IMR-90 (cell line): ENCODE results near the gene DHRSX. TPM values are rescaled to one million over a fixed set of nuclear protein-coding genes. Genes with fewer than 3 reads are reported as not detected.

Source experiments
- ATAC-seq: fragments of 200-7000 bp; cut with Tn5 transposase; 2 replicates; pipeline ENCODE4 v1.9.1; 2020; ENCODE audit warnings: low read depth, mild to moderate bottlenecking, moderate library complexity
- BruUV-seq: library from RNA; stranded (reverse); fragments of 400-500 nt; replicated peaks from 2 replicates; lab custom pipeline; 2021; lab: Mats Ljungman, UMichigan
- CTCF ChIA-PET: fragments of 300-600 bp; formaldehyde crosslinking; extraction: SDS; loops from one replicate; lab custom pipeline; 2021; ENCODE audit warnings: antibody characterized with exemption; lab: Yijun Ruan, JAX
- POLR2A ChIA-PET: fragments of 300-600 bp; sonication (Branson Sonifier 250); formaldehyde crosslinking; loops from one replicate; lab custom pipeline; 2022; ENCODE audit warnings: antibody characterized with exemption; ENCODE audit not compliant: unreplicated experiment; lab: Charles Lee
- DNase-seq: peaks from one replicate; pipeline ENCODE4 v3.0.0; 2013
- H2AFZ ChIP-seq: replicated peaks from 2 replicates; pipeline ENCODE3; 2013; ENCODE audit warnings: low read length, mild to moderate bottlenecking; ENCODE audit not compliant: poor library complexity
- H2AK5ac ChIP-seq: 2 replicates; pipeline ENCODE4 v1.6.1; 2013; ENCODE audit warnings: low read depth, low read length, inconsistent platforms
- H2AK9ac ChIP-seq: replicated peaks from 2 replicates; pipeline ENCODE3; 2013; ENCODE audit warnings: mild to moderate bottlenecking, low read depth, low read length, moderate library complexity; ENCODE audit not compliant: poor library complexity
- H2BK120ac ChIP-seq: 2 replicates; pipeline ENCODE4 v1.6.1; 2013; ENCODE audit warnings: low read depth, low read length, inconsistent platforms
- H2BK15ac ChIP-seq: 3 replicates; pipeline ENCODE4 v1.6.1; 2013; ENCODE audit warnings: low read depth, low read length, inconsistent platforms
- H2BK20ac ChIP-seq: 2 replicates; pipeline ENCODE4 v1.6.1; 2013; ENCODE audit warnings: low read depth, mild to moderate bottlenecking, inconsistent platforms, low read length, moderate library complexity
- H2BK5ac ChIP-seq: 2 replicates; pipeline ENCODE4 v1.6.1; 2013; ENCODE audit warnings: mild to moderate bottlenecking, low read depth, low read length, inconsistent platforms; ENCODE audit not compliant: poor library complexity, severe bottlenecking
- H3K14ac ChIP-seq: replicated peaks from 2 replicates; pipeline ENCODE4 v1.6.1; 2013; ENCODE audit warnings: low read depth, low read length, inconsistent platforms
- H3K18ac ChIP-seq: 2 replicates; pipeline ENCODE4 v1.6.1; 2013; ENCODE audit warnings: low read depth, low read length, control low read depth
- H3K23ac ChIP-seq: 2 replicates; pipeline ENCODE4 v1.6.1; 2013; ENCODE audit warnings: low read depth, low read length, inconsistent platforms
- H3K27ac ChIP-seq: 2 replicates; pipeline ENCODE4 v1.5.1; 2013; ENCODE audit warnings: mild to moderate bottlenecking, control low read depth, low read length; ENCODE audit not compliant: insufficient read depth
- H3K27me3 ChIP-seq: 2 replicates; pipeline ENCODE4 v1.6.1; 2013; ENCODE audit warnings: low read length; ENCODE audit not compliant: control insufficient read depth, insufficient read depth
- H3K36me3 ChIP-seq: 2 replicates; pipeline ENCODE4 v1.6.1; 2013; ENCODE audit warnings: low read length, mixed read lengths; ENCODE audit not compliant: control insufficient read depth, insufficient read depth
- H3K4ac ChIP-seq: 2 replicates; pipeline ENCODE4 v1.6.1; 2013; ENCODE audit warnings: low read depth, low read length, inconsistent platforms
- H3K4me1 ChIP-seq: 2 replicates; pipeline ENCODE4 v1.6.1; 2013; ENCODE audit warnings: low read length, mixed read lengths; ENCODE audit not compliant: control insufficient read depth, insufficient read depth
- H3K4me2 ChIP-seq: 2 replicates; pipeline ENCODE4 v1.6.1; 2013; ENCODE audit warnings: low read depth, mild to moderate bottlenecking, control low read depth, low read length, moderate library complexity
- H3K4me3 ChIP-seq: 2 replicates; pipeline ENCODE4 v1.5.1; 2013; ENCODE audit warnings: low read depth, mild to moderate bottlenecking, control low read depth, low read length, moderate library complexity; ENCODE audit not compliant: insufficient read depth
- H3K56ac ChIP-seq: 2 replicates; pipeline ENCODE4 v1.6.1; 2013; ENCODE audit warnings: low read length, inconsistent platforms; ENCODE audit not compliant: insufficient read depth; ENCODE audit errors: extremely low read depth
- H3K79me1 ChIP-seq, 2 experiments: 2 replicates each; pipeline ENCODE4 v1.6.1; 2013; ENCODE audit warnings: low read length in 2 of 2, inconsistent platforms in 1 of 2, low read depth in 1 of 2
- H3K9ac ChIP-seq: 2 replicates; pipeline ENCODE4 v1.6.1; 2013; ENCODE audit warnings: low read depth, low read length, control low read depth
- H3K9me1 ChIP-seq: 2 replicates; pipeline ENCODE4 v1.6.1; 2013; ENCODE audit warnings: low read length, inconsistent platforms; ENCODE audit not compliant: insufficient read depth
- H3K9me3 ChIP-seq: 2 replicates; pipeline ENCODE4 v1.6.1; 2013; ENCODE audit warnings: low read length; ENCODE audit not compliant: control insufficient read depth, insufficient read depth
- H4K20me1 ChIP-seq: 2 replicates; pipeline ENCODE4 v1.6.1; 2013; ENCODE audit warnings: low read length, inconsistent platforms; ENCODE audit not compliant: insufficient read depth
- H4K5ac ChIP-seq: 2 replicates; pipeline ENCODE4 v1.6.1; 2013; ENCODE audit warnings: mild to moderate bottlenecking, low read depth, low read length, control low read depth
- H4K8ac ChIP-seq, 2 experiments: 2 replicates each; pipeline ENCODE4 v1.6.1; 2013; ENCODE audit warnings: low read depth in 2 of 2, low read length in 2 of 2, control low read depth in 1 of 2, inconsistent platforms in 1 of 2
- H4K91ac ChIP-seq: 2 replicates; pipeline ENCODE4 v1.6.1; 2013; ENCODE audit warnings: low read depth, low read length, inconsistent platforms; ENCODE audit not compliant: insufficient read depth
- BHLHE40 ChIP-seq: fragments of 150-350 bp; IDR thresholded peaks from 2 replicates; pipeline ENCODE4 v1.6.1; 2016; ENCODE audit warnings: mild to moderate bottlenecking, low read depth, low read length
- CEBPB ChIP-seq: IDR thresholded peaks from 2 replicates; pipeline ENCODE4 v1.6.1; 2012; ENCODE audit warnings: low read depth, low read length, improper control_type of control experiment
- CHD1 ChIP-seq: IDR thresholded peaks from 2 replicates; pipeline ENCODE4 v1.6.1; 2012; ENCODE audit warnings: low read depth, low read length, improper control_type of control experiment
- FOS ChIP-seq: fragments of 150-350 bp; IDR thresholded peaks from 2 replicates; pipeline ENCODE4 v1.6.1; 2016; ENCODE audit warnings: low read depth, low read length
- MAFK ChIP-seq: IDR thresholded peaks from 2 replicates; pipeline ENCODE4 v1.6.1; 2012; ENCODE audit warnings: low read depth, low read length, improper control_type of control experiment
- MAZ ChIP-seq: IDR thresholded peaks from 2 replicates; pipeline ENCODE4 v1.6.1; 2012; ENCODE audit warnings: low read depth, mild to moderate bottlenecking, low read length, improper control_type of control experiment, moderate library complexity, borderline replicate concordance
- MXI1 ChIP-seq: IDR thresholded peaks from 2 replicates; pipeline ENCODE4 v1.6.1; 2012; ENCODE audit warnings: low read depth, mild to moderate bottlenecking, low read length, moderate library complexity, borderline replicate concordance
- NFE2L2 ChIP-seq: fragments of 150-350 bp; IDR thresholded peaks from 2 replicates; pipeline ENCODE4 v1.6.1; 2016; ENCODE audit warnings: low read depth, mild to moderate bottlenecking, low read length
- POLR2A ChIP-seq: IDR thresholded peaks from 2 replicates; pipeline ENCODE4 v1.6.1; 2012; ENCODE audit warnings: mild to moderate bottlenecking, low read depth, low read length
- RAD21 ChIP-seq: IDR thresholded peaks from 2 replicates; pipeline ENCODE4 v1.6.1; 2012; ENCODE audit warnings: low read length, improper control_type of control experiment
- RCOR1 ChIP-seq: IDR thresholded peaks from 2 replicates; pipeline ENCODE4 v1.6.1; 2012; ENCODE audit warnings: mild to moderate bottlenecking, low read length, improper control_type of control experiment; ENCODE audit not compliant: insufficient replicate concordance
- RFX5 ChIP-seq: IDR thresholded peaks from 2 replicates; pipeline ENCODE4 v1.8.0; 2012; ENCODE audit warnings: low read depth, mild to moderate bottlenecking, low read length, moderate library complexity
- SMC3 ChIP-seq: fragments of 150-350 bp; IDR thresholded peaks from 2 replicates; pipeline ENCODE4 v1.6.1; 2016; ENCODE audit warnings: low read depth, mild to moderate bottlenecking, antibody characterized with exemption, low read length, moderate library complexity
- WGBS, 2 experiments: methylation state at CpG; one replicate each; pipeline versions ENCODE4 v1.1.5 to v1.1.7; 2013; ENCODE audit warnings: missing lambda C conversion rate in 2 of 2; ENCODE audit not compliant: insufficient read length in 1 of 2; ENCODE audit errors: extremely low coverage in 2 of 2; 5-methylcytosine and 5-hydroxymethylcytosine counted together
- dilution Hi-C: fragments of 300-500 bp; cut with HindIII; formaldehyde crosslinking; loops from one replicate; pipeline ENCODE4 v1.14.3; 2018; ENCODE audit warnings: low sequenced_read_pairs; ENCODE audit not compliant: unreplicated experiment
- in situ Hi-C: fragments of 300-500 bp; cut with MboI; formaldehyde crosslinking; loops from 3 replicates; pipeline ENCODE4 v1.14.3; 2019; ENCODE audit warnings: low sequenced_read_pairs, inconsistent platforms, mixed read lengths
- intact Hi-C: fragments of 100-400 bp; cut with micrococcal nuclease; formaldehyde crosslinking; loops from 2 replicates; pipeline ENCODE4 v1.10.0; 2022
- polyA plus RNA-seq, 3 experiments: library from polyadenylated mRNA; depleted of rRNA; stranded (reverse); fragments of >200 nt; gene quantifications; 2 replicates each; pipeline ENCODE4 v1.2.3, GENCODE V29; 2012; ENCODE audit warnings: low replicate concordance in 1 of 3
- total RNA-seq: library from RNA; depleted of rRNA; stranded (reverse); fragments of >200 nt; gene quantifications from 2 replicates; pipeline ENCODE4 v1.2.3, GENCODE V29; 2012
- TF ChIP-seq, protein P1 (sequence below): fragments of 150-350 bp; IDR thresholded peaks from 2 replicates; pipeline ENCODE4 v1.6.1; 2016; ENCODE audit warnings: low read depth, mild to moderate bottlenecking, low read length, moderate library complexity, borderline replicate concordance
- TF ChIP-seq, protein P2 (sequence below): conservative IDR thresholded peaks from 2 replicates; pipeline ENCODE4 v1.5.1; 2012; ENCODE audit warnings: mild to moderate bottlenecking, low read depth, low read length, improper control_type of control experiment
- TF ChIP-seq, protein P3 (sequence below): fragments of 150-350 bp; IDR thresholded peaks from 2 replicates; pipeline ENCODE4 v1.6.1; 2017; ENCODE audit warnings: mild to moderate bottlenecking, antibody characterized with exemption, low read length, low read depth

Gene DHRSX
- total and polyA plus RNA-seq, 2 of the 4 experiments (the other 2 are of a cell fraction) = 26.2 to 38.0 TPM

DNA sequence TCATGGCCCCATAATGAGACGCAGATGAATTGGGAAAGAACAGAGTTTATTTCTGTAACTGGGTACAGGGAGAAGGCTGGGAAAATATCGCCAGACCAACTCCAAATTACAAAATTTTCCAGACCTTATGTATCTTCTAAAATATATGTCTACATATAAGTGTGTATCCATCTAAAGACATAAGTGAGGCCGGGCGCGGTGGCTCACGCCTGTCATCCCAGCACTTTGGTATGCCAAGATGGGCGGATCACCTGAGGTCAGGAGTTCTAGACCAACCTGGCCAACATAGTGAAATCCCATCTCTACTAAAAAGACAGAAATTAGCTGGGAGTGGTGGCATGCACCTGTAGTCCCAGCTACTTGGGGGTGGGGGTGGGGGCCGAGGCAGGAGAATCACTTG lies 11.7 kb upstream of the DHRSX start:
- dilution Hi-C loops (no loop called here), in situ Hi-C loops (no loop called here), intact Hi-C loops (no loop called here)
- peaks cover 8% of the 10 kb centered on the region for H3K27me3 ChIP-seq
- H3K4me2 ChIP-seq = no peak overlapping the region
- no TSS peak for BruUV-seq
- no peaks in the 10 kb centered on the region for H4K20me1 ChIP-seq
- no peak overlapping the region for H4K91ac ChIP-seq
- no peak overlapping the region for H2BK120ac ChIP-seq
- POLR2A ChIA-PET = no interaction called here
- DNase-seq (no peak), ATAC-seq (no peak)
- CTCF ChIA-PET = no interaction called here
- H2AK5ac ChIP-seq = no peak overlapping the region
- H3K56ac ChIP-seq = no peak overlapping the region
- no peak overlapping the region for H2AK9ac ChIP-seq
- no peak overlapping the region for H4K8ac ChIP-seq
- no peak overlapping the region for H3K4ac ChIP-seq
- WGBS, 2 experiments = no CpG with 5 or more reads among the region's 8 CpGs
- H3K14ac ChIP-seq = no peak overlapping the region
- H3K36me3 ChIP-seq = no peaks in the 10 kb centered on the region
- H3K4me1 ChIP-seq = no peaks in the 10 kb centered on the region
- H2BK5ac ChIP-seq = no peak overlapping the region
- H3K23ac ChIP-seq = no peak overlapping the region
- no peak overlapping the region for H2BK15ac ChIP-seq
- H3K9ac ChIP-seq = no peak overlapping the region
- no peaks in the 10 kb centered on the region for H3K9me1 ChIP-seq
- no peak overlapping the region for H3K27ac ChIP-seq
- no peak overlapping the region for H4K5ac ChIP-seq
- H2BK20ac ChIP-seq = no peak overlapping the region
- no peak overlapping the region for H2AFZ ChIP-seq
- no peaks in the 10 kb centered on the region for H3K79me1 ChIP-seq
- H3K18ac ChIP-seq = no peak overlapping the region
- no peak overlapping the region for H3K4me3 ChIP-seq
- no peak for TF ChIP-seq BHLHE40
- TF ChIP-seq, protein P1, sequence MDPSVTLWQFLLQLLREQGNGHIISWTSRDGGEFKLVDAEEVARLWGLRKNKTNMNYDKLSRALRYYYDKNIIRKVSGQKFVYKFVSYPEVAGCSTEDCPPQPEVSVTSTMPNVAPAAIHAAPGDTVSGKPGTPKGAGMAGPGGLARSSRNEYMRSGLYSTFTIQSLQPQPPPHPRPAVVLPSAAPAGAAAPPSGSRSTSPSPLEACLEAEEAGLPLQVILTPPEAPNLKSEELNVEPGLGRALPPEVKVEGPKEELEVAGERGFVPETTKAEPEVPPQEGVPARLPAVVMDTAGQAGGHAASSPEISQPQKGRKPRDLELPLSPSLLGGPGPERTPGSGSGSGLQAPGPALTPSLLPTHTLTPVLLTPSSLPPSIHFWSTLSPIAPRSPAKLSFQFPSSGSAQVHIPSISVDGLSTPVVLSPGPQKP = no peak
- no peak for TF ChIP-seq RFX5
- no peak for TF ChIP-seq POLR2A
- no peak for TF ChIP-seq RCOR1
- no peak for TF ChIP-seq MAZ
- TF ChIP-seq, protein P2, sequence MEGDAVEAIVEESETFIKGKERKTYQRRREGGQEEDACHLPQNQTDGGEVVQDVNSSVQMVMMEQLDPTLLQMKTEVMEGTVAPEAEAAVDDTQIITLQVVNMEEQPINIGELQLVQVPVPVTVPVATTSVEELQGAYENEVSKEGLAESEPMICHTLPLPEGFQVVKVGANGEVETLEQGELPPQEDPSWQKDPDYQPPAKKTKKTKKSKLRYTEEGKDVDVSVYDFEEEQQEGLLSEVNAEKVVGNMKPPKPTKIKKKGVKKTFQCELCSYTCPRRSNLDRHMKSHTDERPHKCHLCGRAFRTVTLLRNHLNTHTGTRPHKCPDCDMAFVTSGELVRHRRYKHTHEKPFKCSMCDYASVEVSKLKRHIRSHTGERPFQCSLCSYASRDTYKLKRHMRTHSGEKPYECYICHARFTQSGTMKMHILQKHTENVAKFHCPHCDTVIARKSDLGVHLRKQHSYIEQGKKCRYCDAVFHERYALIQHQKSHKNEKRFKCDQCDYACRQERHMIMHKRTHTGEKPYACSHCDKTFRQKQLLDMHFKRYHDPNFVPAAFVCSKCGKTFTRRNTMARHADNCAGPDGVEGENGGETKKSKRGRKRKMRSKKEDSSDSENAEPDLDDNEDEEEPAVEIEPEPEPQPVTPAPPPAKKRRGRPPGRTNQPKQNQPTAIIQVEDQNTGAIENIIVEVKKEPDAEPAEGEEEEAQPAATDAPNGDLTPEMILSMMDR = no peak
- TF ChIP-seq, protein P3, sequence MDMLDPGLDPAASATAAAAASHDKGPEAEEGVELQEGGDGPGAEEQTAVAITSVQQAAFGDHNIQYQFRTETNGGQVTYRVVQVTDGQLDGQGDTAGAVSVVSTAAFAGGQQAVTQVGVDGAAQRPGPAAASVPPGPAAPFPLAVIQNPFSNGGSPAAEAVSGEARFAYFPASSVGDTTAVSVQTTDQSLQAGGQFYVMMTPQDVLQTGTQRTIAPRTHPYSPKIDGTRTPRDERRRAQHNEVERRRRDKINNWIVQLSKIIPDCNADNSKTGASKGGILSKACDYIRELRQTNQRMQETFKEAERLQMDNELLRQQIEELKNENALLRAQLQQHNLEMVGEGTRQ = no peak
- TF ChIP-seq NFE2L2 = no peak
- no peak for TF ChIP-seq MAFK
- no peak for TF ChIP-seq RAD21
- TF ChIP-seq FOS = no peak
- TF ChIP-seq SMC3 = no peak
- no peak for TF ChIP-seq CEBPB
- TF ChIP-seq CHD1 = no peak
- no peak for TF ChIP-seq MXI1
- no peaks in the 10 kb centered on the region for H3K9me3 ChIP-seq
